Loucy (cell line): ENCODE measurements around the gene MON2.

Experiments
- EZH2phosphoT487 ChIP-seq: fragments of 200-600 bp; IDR thresholded peaks from 2 replicates; pipeline ENCODE4 v1.6.1; 2018; ENCODE audit warnings: antibody characterized with exemption, mild to moderate bottlenecking, moderate library complexity, borderline replicate concordance
- TF ChIP-seq, protein P1 (sequence below): fragments of 200-600 bp; sonication (generic); conservative IDR thresholded peaks from 2 replicates; pipeline ENCODE4 v1.5.1; 2014; ENCODE audit warnings: mild to moderate bottlenecking, antibody characterized with exemption, low read length

- TF ChIP-seq, protein P1, sequence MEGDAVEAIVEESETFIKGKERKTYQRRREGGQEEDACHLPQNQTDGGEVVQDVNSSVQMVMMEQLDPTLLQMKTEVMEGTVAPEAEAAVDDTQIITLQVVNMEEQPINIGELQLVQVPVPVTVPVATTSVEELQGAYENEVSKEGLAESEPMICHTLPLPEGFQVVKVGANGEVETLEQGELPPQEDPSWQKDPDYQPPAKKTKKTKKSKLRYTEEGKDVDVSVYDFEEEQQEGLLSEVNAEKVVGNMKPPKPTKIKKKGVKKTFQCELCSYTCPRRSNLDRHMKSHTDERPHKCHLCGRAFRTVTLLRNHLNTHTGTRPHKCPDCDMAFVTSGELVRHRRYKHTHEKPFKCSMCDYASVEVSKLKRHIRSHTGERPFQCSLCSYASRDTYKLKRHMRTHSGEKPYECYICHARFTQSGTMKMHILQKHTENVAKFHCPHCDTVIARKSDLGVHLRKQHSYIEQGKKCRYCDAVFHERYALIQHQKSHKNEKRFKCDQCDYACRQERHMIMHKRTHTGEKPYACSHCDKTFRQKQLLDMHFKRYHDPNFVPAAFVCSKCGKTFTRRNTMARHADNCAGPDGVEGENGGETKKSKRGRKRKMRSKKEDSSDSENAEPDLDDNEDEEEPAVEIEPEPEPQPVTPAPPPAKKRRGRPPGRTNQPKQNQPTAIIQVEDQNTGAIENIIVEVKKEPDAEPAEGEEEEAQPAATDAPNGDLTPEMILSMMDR: peak; percentile 46
- no peak for TF ChIP-seq EZH2phosphoT487
Observed at GRCh38 chr12:62522984-62523383, 56.4 kb downstream of the MON2 start.
